ENCODE data around the gene AOPEP. TPM values are rescaled to one million over a fixed set of nuclear protein-coding genes. Genes with fewer than 3 reads are reported as not detected.
A peak's percentile ranks its signal among the peaks of the same experiment; 100 is the strongest.

Gene AOPEP
- total RNA-seq, 2 donors from 2014 or later: 81.5 to 224 TPM

- Histone ChIP-seq H3K9me3 (no peaks in the 10 kb centered on the region), H3K4me1 (peaks cover 73% of the 10 kb centered on the region), H3K36me3 (replicated peaks in 1 of 2; ENCODE audit: insufficient read depth in 1 of 2, low read depth in 2 of 2) (no peaks in the 10 kb centered on the region), H3K27ac (peak overlapping the region; percentile 69 to 98 (median 91)), H3K27me3 (no peaks in the 10 kb centered on the region), H3K4me3 (peak overlapping the region in 1 of 2 donors; percentile 70)
- TF ChIP-seq CTCF (IDR thresholded peaks at IDR 0.05) (no peak), POLR2A (IDR thresholded peaks at IDR 0.05) (no peak)
- intact Hi-C loops (cut with DNase I): no loop called here
- DNase-seq (no peak), ATAC-seq (no peak)
- WGBS, 2 donors: 13 to 16% methylated on average over 3 of the region's 3 CpGs
These were observed 321.1 kb downstream of the AOPEP start for GRCh38 chr9:95047452-95048224.

DNA sequence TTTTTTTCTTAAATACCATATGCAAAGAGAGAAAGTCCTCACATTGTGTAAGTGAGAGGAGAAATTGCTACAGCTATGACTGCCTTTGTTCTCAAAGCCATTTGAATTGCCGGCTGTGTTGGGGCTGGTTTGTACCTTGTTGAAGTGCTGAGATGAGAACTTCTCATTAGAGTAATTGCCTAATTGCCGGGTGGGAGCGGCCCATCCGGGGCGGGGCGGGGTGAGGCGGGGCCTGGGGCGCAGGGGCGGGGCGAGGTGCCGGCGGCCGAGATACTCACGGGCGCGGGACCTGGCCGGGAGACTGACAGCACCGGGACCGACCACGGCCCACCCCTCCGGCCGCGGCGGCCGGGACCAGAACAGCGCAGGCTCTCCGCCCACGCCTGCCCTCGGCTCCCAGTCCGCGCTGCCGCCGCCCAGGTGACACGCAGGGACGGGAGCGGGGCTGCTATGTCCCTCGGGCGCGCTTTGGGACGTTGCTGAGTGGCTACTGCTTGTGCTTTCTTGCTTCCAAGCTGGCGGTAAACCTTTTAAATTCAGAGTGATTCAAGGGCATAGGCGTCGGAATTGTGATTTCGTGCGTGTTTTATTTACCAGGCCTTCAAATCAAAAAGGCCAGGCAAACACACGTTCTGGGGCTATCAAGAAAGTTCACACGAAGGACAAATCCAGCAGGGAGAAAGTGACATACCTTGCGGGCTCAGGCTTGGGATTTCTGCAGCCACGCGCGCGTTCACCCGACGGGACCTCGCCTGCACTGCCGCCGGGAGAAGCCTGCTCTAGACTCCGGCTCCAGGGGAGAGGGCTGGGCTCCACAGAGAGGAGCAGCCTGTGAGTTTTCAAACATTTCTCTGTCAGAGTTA lies 322.0 kb downstream of the AOPEP start:
- intact Hi-C loops (cut with DNase I): no loop called here
- 1% methylated on average over 40 to 57 of the region's 58 CpGs for WGBS, 2 donors
- ATAC-seq (peak; percentile 61), DNase-seq (peak; percentile 76 to 87 (median 80))
- Histone ChIP-seq H3K36me3 (replicated peaks in 1 of 2; ENCODE audit: insufficient read depth in 1 of 2, low read depth in 2 of 2) (no peaks in the 10 kb centered on the region), H3K27me3 (no peaks in the 10 kb centered on the region), H3K9me3 (no peaks in the 10 kb centered on the region), H3K27ac (peak overlapping the region; percentile 69 to 98 (median 91)), H3K4me3 (peak overlapping the region; percentile 42 to 70), H3K4me1 (peaks cover 75% of the 10 kb centered on the region)
- no peak for TF ChIP-seq CTCF (IDR thresholded peaks at IDR 0.05)
- peak; percentile 69 to 93 (median 90) for TF ChIP-seq POLR2A (IDR thresholded peaks at IDR 0.05)

- Histone ChIP-seq H3K4me3 (peak overlapping the region in 1 of 2 donors; percentile 70), H3K36me3 (replicated peaks in 1 of 2; ENCODE audit: insufficient read depth in 1 of 2, low read depth in 2 of 2) (no peaks in the 10 kb centered on the region), H3K27me3 (no peaks in the 10 kb centered on the region), H3K27ac (peak overlapping the region; percentile 20 to 98 (median 91)), H3K9me3 (no peaks in the 10 kb centered on the region), H3K4me1 (peaks cover 75% of the 10 kb centered on the region)
- intact Hi-C loops (cut with DNase I): no loop called here
- no peak for DNase-seq
- peak in 1 of 3 donors; percentile 21 for TF ChIP-seq POLR2A (IDR thresholded peaks at IDR 0.05)
- no peak for TF ChIP-seq CTCF (IDR thresholded peaks at IDR 0.05)
- ATAC-seq: peak; percentile 7
- 9 to 10% methylated on average over 6 of the region's 6 CpGs for WGBS, 2 donors
These were observed 323.3 kb downstream of the AOPEP start for GRCh38 chr9:95049761-95050160.

- ATAC-seq: no peak
- intact Hi-C loops (cut with DNase I): no loop called here
- Histone ChIP-seq H3K4me3 (no peak overlapping the region), H3K36me3 (replicated peaks in 1 of 2; ENCODE audit: insufficient read depth in 1 of 2, low read depth in 2 of 2) (no peaks in the 10 kb centered on the region), H3K9me3 (no peaks in the 10 kb centered on the region), H3K27me3 (no peaks in the 10 kb centered on the region), H3K4me1 (peaks cover 82% of the 10 kb centered on the region), H3K27ac (peak overlapping the region in 3 of 4 donors; percentile 60 to 82 (median 70))
- 53 to 64% methylated on average over 5 of the region's 5 CpGs for WGBS, 2 donors
- no peak for TF ChIP-seq CTCF (IDR thresholded peaks at IDR 0.05)
- peak in 1 of 3 donors; percentile 3 for TF ChIP-seq POLR2A (IDR thresholded peaks at IDR 0.05)
- no peak for DNase-seq
These were observed 327.4 kb downstream of the AOPEP start for GRCh38 chr9:95053611-95054570.
